GM23338 (cell line): ENCODE measurements around the gene CSF1R. TPM values are rescaled to one million over a fixed set of nuclear protein-coding genes. Genes with fewer than 3 reads are reported as not detected.

Experiments used
- ATAC-seq: fragments of 200-7000 bp; cut with Tn5 transposase; 3 replicates; pipeline ENCODE4 v1.9.1; 2020
- DNase-seq: peaks from one replicate; pipeline ENCODE4 v3.0.0-alpha.2; 2015; ENCODE audit warnings: low spot score
- H2AFZ ChIP-seq: fragments of 200-600 bp; sonication (generic); 2 replicates; pipeline ENCODE4 v1.8.0; 2016; ENCODE audit warnings: antibody characterized with exemption, mild to moderate bottlenecking, moderate library complexity
- H3F3A ChIP-seq: fragments of 200-600 bp; sonication (generic); replicated peaks from 2 replicates; pipeline ENCODE4 v1.8.0; 2017; ENCODE audit warnings: antibody characterized with exemption, mixed run types, low read depth
- H3K27ac ChIP-seq: fragments of 200-600 bp; sonication (generic); 2 replicates; pipeline ENCODE4 v1.6.1; 2016; ENCODE audit warnings: low read depth
- H3K27me3 ChIP-seq: fragments of 200-600 bp; sonication (generic); 2 replicates; pipeline ENCODE4 v1.8.0; 2016; ENCODE audit warnings: mild to moderate bottlenecking, mixed run types, moderate library complexity; ENCODE audit not compliant: insufficient read depth
- H3K36me3 ChIP-seq: fragments of 200-600 bp; sonication (generic); 2 replicates; pipeline ENCODE4 v1.8.0; 2016; ENCODE audit warnings: mild to moderate bottlenecking; ENCODE audit not compliant: insufficient read depth
- H3K4me1 ChIP-seq: fragments of 200-600 bp; sonication (generic); 2 replicates; pipeline ENCODE4 v1.8.0; 2016; ENCODE audit warnings: mild to moderate bottlenecking, moderate library complexity; ENCODE audit not compliant: insufficient read depth
- H3K4me2 ChIP-seq: fragments of 200-600 bp; sonication (generic); 2 replicates; pipeline ENCODE4 v1.7.1; 2017; ENCODE audit warnings: mixed run types
- H3K4me3 ChIP-seq: fragments of 200-600 bp; sonication (generic); 2 replicates; pipeline ENCODE4 v1.6.1; 2016; ENCODE audit warnings: mixed run types
- H3K79me2 ChIP-seq: fragments of 200-600 bp; sonication (generic); replicated peaks from 2 replicates; pipeline ENCODE4 v1.8.0; 2017; ENCODE audit warnings: mild to moderate bottlenecking; ENCODE audit not compliant: insufficient read depth
- H3K9me2 ChIP-seq: fragments of 200-600 bp; sonication (generic); 2 replicates; pipeline ENCODE4 v1.8.0; 2017; ENCODE audit not compliant: insufficient read depth
- H4K20me1 ChIP-seq: fragments of 200-600 bp; sonication (generic); replicated peaks from 2 replicates; pipeline ENCODE4 v1.8.0; 2017; ENCODE audit warnings: mild to moderate bottlenecking; ENCODE audit not compliant: insufficient read depth
- H3K27ac Mint-ChIP-seq: 2 replicates; pipeline ENCODE4 v1.8.0; 2020; ENCODE audit warnings: inconsistent platforms, mild to moderate bottlenecking, moderate library complexity, mixed read lengths
- H3K27me3 Mint-ChIP-seq: 3 replicates; pipeline ENCODE4 v1.8.0; 2022; ENCODE audit warnings: low read depth, mild to moderate bottlenecking, moderate library complexity, mixed read lengths, inconsistent platforms; ENCODE audit not compliant: insufficient read depth, poor library complexity
- H3K36me3 Mint-ChIP-seq: 3 replicates; pipeline ENCODE4 v1.8.0; 2021; ENCODE audit warnings: low read depth, mild to moderate bottlenecking, inconsistent platforms, moderate library complexity, mixed read lengths
- H3K4me1 Mint-ChIP-seq: 3 replicates; pipeline ENCODE4 v1.8.0; 2020; ENCODE audit warnings: mild to moderate bottlenecking, inconsistent platforms, mixed read lengths
- H3K4me3 Mint-ChIP-seq: 3 replicates; pipeline ENCODE4 v1.8.0; 2021; ENCODE audit warnings: moderate library complexity, mild to moderate bottlenecking, inconsistent platforms, mixed read lengths
- H3K9me3 Mint-ChIP-seq: 3 replicates; pipeline ENCODE4 v1.8.0; 2020; ENCODE audit warnings: moderate library complexity, mild to moderate bottlenecking, inconsistent platforms, mixed read lengths
- CREB1 ChIP-seq: fragments of 250-450 bp; sonication (Bioruptor Pico); IDR thresholded peaks from 2 replicates; pipeline ENCODE4 v1.5.0; 2020; ENCODE audit warnings: low read depth, mild to moderate bottlenecking, moderate library complexity
- EZH2 ChIP-seq: fragments of 200-600 bp; sonication (generic); IDR thresholded peaks from one replicate; pipeline ENCODE4 v1.8.0; 2017; ENCODE audit warnings: antibody characterized with exemption, mild to moderate bottlenecking, low read depth; ENCODE audit not compliant: unreplicated experiment
- EZH2phosphoT487 ChIP-seq: fragments of 200-600 bp; sonication (generic); IDR thresholded peaks from one replicate; pipeline ENCODE4 v1.8.1; 2018; ENCODE audit warnings: antibody characterized with exemption; ENCODE audit not compliant: unreplicated experiment
- JUNB ChIP-seq: IDR thresholded peaks from one replicate; pipeline ENCODE4 v1.6.1; 2016; ENCODE audit warnings: antibody characterized with exemption; ENCODE audit not compliant: unreplicated experiment
- NANOG ChIP-seq: IDR thresholded peaks from 2 replicates; pipeline ENCODE4 v1.6.1; 2016; ENCODE audit warnings: antibody characterized with exemption, borderline replicate concordance
- POLR2AphosphoS5 ChIP-seq: IDR thresholded peaks from 2 replicates; pipeline ENCODE4 v1.6.1; 2016; ENCODE audit warnings: antibody characterized with exemption, low read depth
- REST ChIP-seq: IDR thresholded peaks from one replicate; pipeline ENCODE4 v1.6.1; 2018; ENCODE audit warnings: antibody characterized with exemption; ENCODE audit not compliant: unreplicated experiment
- STAT1 ChIP-seq: IDR thresholded peaks from one replicate; pipeline ENCODE4 v1.6.1; 2016; ENCODE audit warnings: antibody characterized with exemption; ENCODE audit not compliant: unreplicated experiment
- ZNF114 ChIP-seq: fragments of 250-450 bp; sonication (Bioruptor Pico); IDR thresholded peaks from 2 replicates; pipeline ENCODE4 v1.5.0; 2020; ENCODE audit warnings: mild to moderate bottlenecking, moderate library complexity
- ZNF331 ChIP-seq: fragments of 250-450 bp; sonication (Bioruptor Pico); IDR thresholded peaks from 2 replicates; pipeline ENCODE4 v1.5.0; 2020; ENCODE audit warnings: low read depth, mild to moderate bottlenecking, moderate library complexity
- polyA plus RNA-seq: library from polyadenylated mRNA; unstranded; fragments of >200 nt; fragmentation: Nextera tagmentation; extraction: Ambion mirVana; gene quantifications from 2 replicates; pipeline ENCODE4 v1.2.1, GENCODE V29; 2016
- total RNA-seq: library from RNA; depleted of rRNA; stranded (reverse); fragments of >200 nt; shearing (Covaris generic); gene quantifications from 2 replicates; pipeline ENCODE4 v1.2.3, GENCODE V29; 2014
- TF ChIP-seq, protein P1 (sequence below), 2 experiments: fragments of 200-600 bp in 1 of 2; sonication (generic) in 1 of 2; conservative IDR thresholded peaks; 2 replicates each; pipeline versions ENCODE4 v1.5.1 to v1.6.1; 2016 to 2017; ENCODE audit warnings: antibody characterized with exemption in 2 of 2, low read depth in 2 of 2, mild to moderate bottlenecking in 2 of 2, moderate library complexity in 1 of 2
- TF ChIP-seq, protein P2 (sequence below): IDR thresholded peaks from 2 replicates; pipeline ENCODE4 v1.6.1; 2016; ENCODE audit warnings: antibody characterized with exemption

CSF1R gene
- total and polyA plus RNA-seq, 2 experiments from 2014 or later: 0.21 TPM; not detected in 1

- H3F3A ChIP-seq: 0 out of 2 replicates have a peak, but pooled peaks cover 2% of the 10 kb centered on the region
- no peaks in the 10 kb centered on the region for H3K27me3 ChIP-seq
- no peaks in the 10 kb centered on the region for H3K9me2 ChIP-seq
- no peak for TF ChIP-seq NANOG
- H3K36me3 Mint-ChIP-seq: peaks cover 82% of the 10 kb centered on the region
- H3K4me2 ChIP-seq: no peak overlapping the region
- H3K4me1 ChIP-seq: no peaks in the 10 kb centered on the region; the same call in 1 of the 2 replicates
- no peak overlapping the region for H2AFZ ChIP-seq
- peaks cover 18% of the 10 kb centered on the region for H3K4me1 Mint-ChIP-seq
- 0 out of 2 replicates have a peak, but pooled peaks cover 7% of the 10 kb centered on the region for H3K79me2 ChIP-seq
- no peak overlapping the region for H3K27ac ChIP-seq
- peaks cover 7% of the 10 kb centered on the region; the same call in 1 of the 2 replicates for H4K20me1 ChIP-seq
- peaks cover 55% of the 10 kb centered on the region for H3K36me3 ChIP-seq
- H3K4me3 ChIP-seq: no peak overlapping the region
- ATAC-seq (no peak), DNase-seq (no peak)
- H3K27me3 Mint-ChIP-seq: peaks cover 4% of the 10 kb centered on the region
- no peak overlapping the region for H3K4me3 Mint-ChIP-seq
- no peak overlapping the region for H3K27ac Mint-ChIP-seq
- H3K9me3 Mint-ChIP-seq: peaks cover 10% of the 10 kb centered on the region; the same call in 1 of the 3 replicates
Measured at GRCh38 chr5:150017226-150018005, 68.9 kb downstream of the CSF1R start.

- Histone ChIP-seq H3K27me3 (no peaks in the 10 kb centered on the region), H4K20me1 (peaks cover 7% of the 10 kb centered on the region; the same call in 1 of the 2 replicates), H3K27ac (no peak overlapping the region), H3F3A (0 out of 2 replicates have a peak, but pooled peaks cover 2% of the 10 kb centered on the region), H2AFZ (no peak overlapping the region), H3K4me2 (no peak overlapping the region), H3K4me1 (no peaks in the 10 kb centered on the region; the same call in 1 of the 2 replicates), H3K4me3 (no peak overlapping the region), H3K9me2 (no peaks in the 10 kb centered on the region), H3K79me2 (0 out of 2 replicates have a peak, but pooled peaks cover 7% of the 10 kb centered on the region), H3K36me3 (peaks cover 64% of the 10 kb centered on the region)
- H3K4me3 Mint-ChIP-seq: no peak overlapping the region
- H3K27ac Mint-ChIP-seq: no peak overlapping the region
- peaks cover 10% of the 10 kb centered on the region; the same call in 1 of the 3 replicates for H3K9me3 Mint-ChIP-seq
- H3K36me3 Mint-ChIP-seq: peaks cover 85% of the 10 kb centered on the region
- no peaks in the 10 kb centered on the region for H3K27me3 Mint-ChIP-seq
- H3K4me1 Mint-ChIP-seq: peaks cover 9% of the 10 kb centered on the region
- DNase-seq (no peak), ATAC-seq (no peak)
- TF ChIP-seq ZNF114 (CRISPR knock-in tag) (no peak), ZNF331 (CRISPR knock-in tag) (no peak), EZH2phosphoT487 (no peak), EZH2 (no peak), STAT1 (no peak), CREB1 (CRISPR knock-in tag) (no peak), JUNB (no peak), POLR2AphosphoS5 (no peak), REST (no peak), NANOG (no peak)
- TF ChIP-seq, protein P1, sequence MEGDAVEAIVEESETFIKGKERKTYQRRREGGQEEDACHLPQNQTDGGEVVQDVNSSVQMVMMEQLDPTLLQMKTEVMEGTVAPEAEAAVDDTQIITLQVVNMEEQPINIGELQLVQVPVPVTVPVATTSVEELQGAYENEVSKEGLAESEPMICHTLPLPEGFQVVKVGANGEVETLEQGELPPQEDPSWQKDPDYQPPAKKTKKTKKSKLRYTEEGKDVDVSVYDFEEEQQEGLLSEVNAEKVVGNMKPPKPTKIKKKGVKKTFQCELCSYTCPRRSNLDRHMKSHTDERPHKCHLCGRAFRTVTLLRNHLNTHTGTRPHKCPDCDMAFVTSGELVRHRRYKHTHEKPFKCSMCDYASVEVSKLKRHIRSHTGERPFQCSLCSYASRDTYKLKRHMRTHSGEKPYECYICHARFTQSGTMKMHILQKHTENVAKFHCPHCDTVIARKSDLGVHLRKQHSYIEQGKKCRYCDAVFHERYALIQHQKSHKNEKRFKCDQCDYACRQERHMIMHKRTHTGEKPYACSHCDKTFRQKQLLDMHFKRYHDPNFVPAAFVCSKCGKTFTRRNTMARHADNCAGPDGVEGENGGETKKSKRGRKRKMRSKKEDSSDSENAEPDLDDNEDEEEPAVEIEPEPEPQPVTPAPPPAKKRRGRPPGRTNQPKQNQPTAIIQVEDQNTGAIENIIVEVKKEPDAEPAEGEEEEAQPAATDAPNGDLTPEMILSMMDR (conservative IDR thresholded peaks at IDR 0.05; ENCODE audit: low read depth in 2 of 2): no peak
- TF ChIP-seq, protein P2, sequence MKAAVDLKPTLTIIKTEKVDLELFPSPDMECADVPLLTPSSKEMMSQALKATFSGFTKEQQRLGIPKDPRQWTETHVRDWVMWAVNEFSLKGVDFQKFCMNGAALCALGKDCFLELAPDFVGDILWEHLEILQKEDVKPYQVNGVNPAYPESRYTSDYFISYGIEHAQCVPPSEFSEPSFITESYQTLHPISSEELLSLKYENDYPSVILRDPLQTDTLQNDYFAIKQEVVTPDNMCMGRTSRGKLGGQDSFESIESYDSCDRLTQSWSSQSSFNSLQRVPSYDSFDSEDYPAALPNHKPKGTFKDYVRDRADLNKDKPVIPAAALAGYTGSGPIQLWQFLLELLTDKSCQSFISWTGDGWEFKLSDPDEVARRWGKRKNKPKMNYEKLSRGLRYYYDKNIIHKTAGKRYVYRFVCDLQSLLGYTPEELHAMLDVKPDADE: no peak
Measured at GRCh38 chr5:150016537-150016936, 69.8 kb downstream of the CSF1R start.
